GM08714 (cell line): ENCODE measurements around the gene IFITM5.
"Not testable (repeated sequence)": the region's sequence is repeated elsewhere in the genome, so short reads cannot be mapped to it uniquely, and the experiment has no call there.

Experiments
- H3K4me3 ChIP-seq: fragments of 200-500 bp; sonication (Bioruptor generic); 2 replicates; pipeline ENCODE4 v1.5.1; 2014; ENCODE audit warnings: mild to moderate bottlenecking, low read length, inconsistent platforms
- ZNF274 ChIP-seq: IDR thresholded peaks from 2 replicates; pipeline ENCODE4 v1.6.1; 2012; ENCODE audit warnings: mild to moderate bottlenecking, low read depth, low read length

The IFITM5 gene

DNA sequence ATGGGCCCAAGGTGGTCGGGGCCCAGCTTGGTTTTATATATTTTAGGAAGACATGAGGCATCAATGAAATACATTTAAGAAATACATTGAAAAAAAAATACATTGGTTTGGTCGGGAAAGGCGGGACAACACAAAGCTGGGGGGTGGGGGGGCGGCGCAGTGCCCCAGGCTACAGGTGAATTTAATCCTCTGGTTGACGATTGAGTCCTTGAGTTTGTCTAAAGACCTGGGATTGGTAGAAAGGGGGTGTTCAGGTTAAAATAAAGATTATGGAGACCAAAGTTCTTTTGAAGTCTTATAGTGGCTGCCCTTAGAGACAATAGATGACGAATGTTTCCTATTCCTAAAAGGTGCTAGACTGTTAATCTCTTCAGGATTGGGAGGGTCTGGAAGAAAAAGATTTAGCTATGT, 17.6 kb upstream of the IFITM5 start:
- TF ChIP-seq ZNF274: no peak
- H3K4me3 ChIP-seq: peak overlapping the region; percentile 90; the same call in 1 of the 2 replicates

GRCh38 chr11:316031-316701, 16.8 kb upstream of the IFITM5 start:
- peak overlapping the region; percentile 90; the same call in 1 of the 2 replicates for H3K4me3 ChIP-seq
- no peak for TF ChIP-seq ZNF274

DNA sequence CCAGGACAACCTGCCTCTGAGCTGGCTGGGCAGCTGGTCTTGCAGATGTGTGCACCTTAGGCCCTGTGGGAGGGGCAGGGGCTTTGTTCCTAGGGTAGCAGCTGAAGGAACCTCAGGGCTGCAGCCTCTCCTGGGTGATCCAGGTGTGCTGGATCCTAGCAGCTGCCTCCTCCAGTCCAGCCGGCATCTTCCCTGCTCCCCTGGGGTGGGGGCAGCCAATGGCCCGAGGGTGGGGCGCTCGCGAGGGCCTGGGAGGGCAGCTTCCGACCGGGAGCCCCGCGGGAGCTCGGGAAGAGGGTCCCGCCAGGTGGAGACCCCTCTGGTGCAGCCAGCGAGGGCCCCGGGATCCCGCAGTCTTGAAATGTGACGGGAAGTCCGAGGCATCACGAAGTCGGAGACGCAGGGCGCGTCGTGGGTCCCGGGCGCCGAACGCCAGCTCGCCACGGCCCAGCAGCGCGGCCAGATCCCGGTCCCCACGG, 16.2 kb upstream of the IFITM5 start:
- peak overlapping the region; percentile 90; the same call in 1 of the 2 replicates for H3K4me3 ChIP-seq

GRCh38 chr11:315051-315481, 15.7 kb upstream of the IFITM5 start:
- H3K4me3 ChIP-seq: peak overlapping the region; percentile 90; the same call in 1 of the 2 replicates
- TF ChIP-seq ZNF274: no peak

More for the DNA sequence above, 16.2 kb upstream of the IFITM5 start:
- TF ChIP-seq ZNF274: no peak

- peak overlapping the region; percentile 90; the same call in 1 of the 2 replicates for H3K4me3 ChIP-seq
Observed at GRCh38 chr11:314554-314875, 15.2 kb upstream of the IFITM5 start.

DNA sequence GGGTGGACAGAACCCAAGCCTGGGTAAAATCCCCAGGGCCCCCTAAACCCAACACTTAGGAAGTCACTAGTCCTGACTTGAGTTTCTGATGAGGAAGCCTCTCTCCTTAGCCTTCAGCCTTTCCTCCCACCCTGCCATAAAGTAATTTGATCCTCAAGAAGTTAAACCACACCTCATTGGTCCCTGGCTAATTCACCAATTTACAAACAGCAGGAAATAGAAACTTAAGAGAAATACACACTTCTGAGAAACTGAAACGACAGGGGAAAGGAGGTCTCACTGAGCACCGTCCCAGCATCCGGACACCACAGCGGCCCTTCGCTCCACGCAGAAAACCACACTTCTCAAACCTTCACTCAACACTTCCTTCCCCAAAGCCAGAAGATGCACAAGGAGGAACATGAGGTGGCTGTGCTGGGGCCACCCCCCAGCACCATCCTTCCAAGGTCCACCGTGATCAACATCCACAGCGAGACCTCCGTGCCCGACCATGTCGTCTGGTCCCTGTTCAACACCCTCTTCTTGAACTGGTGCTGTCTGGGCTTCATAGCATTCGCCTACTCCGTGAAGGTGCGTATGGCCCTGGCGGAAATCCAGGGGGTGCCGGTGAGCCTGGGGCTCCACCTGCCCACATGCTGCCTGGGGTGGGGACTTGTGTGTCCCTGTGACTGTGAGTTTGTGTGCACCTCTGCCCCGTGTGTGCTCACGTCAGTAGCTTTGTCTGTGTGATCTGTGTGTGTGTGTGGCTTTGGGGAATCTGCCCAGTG, 14.6 kb upstream of the IFITM5 start, which contains the start of gene IFITM1:
TSS of gene IFITM1 (plus strand) at position 254 of the 767 bp plus-strand sequence. CDS start at position 385, 131 bp downstream.
- TF ChIP-seq ZNF274: no peak
- H3K4me3 ChIP-seq: peak within 1 kb of the TSS; percentile 90; the same call in 1 of the 2 replicates

DNA sequence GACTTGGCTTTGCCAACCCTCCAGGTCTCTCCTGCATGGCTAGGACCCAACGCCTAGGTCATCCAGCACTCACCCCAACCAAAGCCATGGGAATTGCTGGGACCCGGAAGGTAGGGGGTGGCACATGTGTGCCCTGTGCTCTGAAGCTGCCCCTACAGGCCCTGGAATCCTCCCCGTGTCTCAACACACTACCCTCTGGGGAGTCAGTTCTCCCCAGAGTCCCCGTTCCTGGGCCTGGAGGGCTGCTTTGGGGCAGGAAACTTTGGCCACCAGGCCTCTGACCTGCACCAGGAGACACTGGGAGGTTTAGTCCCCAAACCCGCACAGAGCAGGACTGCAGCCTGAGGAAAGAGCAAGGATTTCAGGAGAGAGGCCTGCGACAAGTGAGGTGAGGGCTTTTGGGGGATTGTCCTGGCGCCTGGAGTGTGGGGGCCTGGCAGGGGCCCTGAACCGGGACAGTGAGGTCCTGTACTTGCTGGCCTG, 14.0 kb upstream of the IFITM5 start:
- H3K4me3 ChIP-seq: peak overlapping the region; percentile 90; the same call in 1 of the 2 replicates
- no peak for TF ChIP-seq ZNF274

DNA sequence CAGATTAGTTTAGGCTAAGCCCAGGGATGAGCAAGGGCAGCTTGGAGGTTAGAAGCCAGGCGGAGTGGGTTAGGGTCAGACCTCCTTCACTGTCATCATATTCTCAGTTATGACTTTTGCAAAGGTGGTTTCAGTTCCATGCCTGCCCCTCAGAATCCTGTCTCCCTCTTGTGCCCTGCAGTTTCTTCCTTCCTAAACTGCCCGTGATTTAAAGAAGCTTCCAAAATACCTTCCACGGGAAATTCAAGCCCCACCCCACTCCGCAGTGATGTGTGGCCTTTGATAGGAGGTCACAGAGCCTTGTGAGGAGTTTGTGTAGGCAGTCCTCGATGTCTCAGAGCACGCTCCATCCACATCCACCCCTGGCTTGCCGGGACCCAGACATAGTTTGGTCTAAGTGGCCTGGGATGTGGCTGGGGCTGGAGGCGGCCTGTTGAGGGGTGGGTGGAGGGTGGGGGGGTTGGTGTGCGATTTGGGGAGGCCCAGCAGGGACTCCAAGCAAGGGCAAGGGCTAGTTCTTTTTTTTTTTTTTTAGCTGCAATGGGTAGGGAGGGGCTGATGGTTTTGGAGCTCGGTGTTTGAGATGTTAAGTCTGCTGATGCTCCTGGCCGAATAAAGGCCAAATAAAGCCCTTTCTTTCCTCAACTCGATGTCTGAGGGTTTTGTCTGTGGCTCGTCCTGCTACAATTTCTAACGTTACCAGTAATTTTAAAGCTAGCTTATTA, 12.9 kb upstream of the IFITM5 start:
- TF ChIP-seq ZNF274: no peak

DNA sequence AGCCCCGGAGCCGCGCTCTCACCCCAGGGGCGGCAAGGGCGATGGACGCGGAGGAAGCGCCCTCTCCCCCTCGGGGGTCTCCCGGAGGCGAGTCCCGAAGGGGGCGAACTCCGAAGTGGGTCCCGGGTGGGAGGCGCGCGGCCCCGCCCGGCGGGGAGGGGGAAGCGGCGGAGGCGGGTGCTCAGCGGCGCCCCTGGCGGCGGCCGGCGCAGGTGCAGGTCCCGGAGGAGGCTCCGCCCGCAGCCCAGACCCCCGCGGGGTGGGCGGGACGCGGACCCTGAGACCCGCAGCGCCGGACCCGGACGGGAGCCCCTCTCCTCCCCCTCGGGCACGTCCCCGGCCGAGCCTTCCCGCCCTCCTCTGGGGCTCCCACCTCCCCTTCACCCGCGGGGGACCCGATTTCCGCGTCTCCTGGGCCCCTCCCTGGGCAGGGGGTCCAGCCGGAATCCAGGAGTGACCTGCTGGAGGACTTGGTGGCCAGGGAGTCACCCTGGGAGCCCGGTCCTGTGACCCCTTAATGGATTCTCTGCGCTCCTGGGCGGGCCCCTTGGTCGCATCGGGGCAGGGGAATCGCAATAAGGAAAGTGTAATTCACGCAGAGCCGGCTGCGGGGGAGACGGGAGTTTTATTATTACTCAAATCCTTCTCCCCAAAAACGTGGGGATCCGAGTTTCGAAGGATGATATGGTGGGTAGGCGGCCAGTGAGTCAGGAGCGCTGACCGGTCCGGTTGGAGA, 11.9 kb upstream of the IFITM5 start:
- H3K4me3 ChIP-seq: not testable (repeated sequence)

More for the DNA sequence above, 12.9 kb upstream of the IFITM5 start:
- H3K4me3 ChIP-seq: peak overlapping the region; percentile 0; the same call in 1 of the 2 replicates

- peak overlapping the region; percentile 37; the same call in 1 of the 2 replicates for H3K4me3 ChIP-seq
Observed at GRCh38 chr11:309979-310572, 10.8 kb upstream of the IFITM5 start.

DNA sequence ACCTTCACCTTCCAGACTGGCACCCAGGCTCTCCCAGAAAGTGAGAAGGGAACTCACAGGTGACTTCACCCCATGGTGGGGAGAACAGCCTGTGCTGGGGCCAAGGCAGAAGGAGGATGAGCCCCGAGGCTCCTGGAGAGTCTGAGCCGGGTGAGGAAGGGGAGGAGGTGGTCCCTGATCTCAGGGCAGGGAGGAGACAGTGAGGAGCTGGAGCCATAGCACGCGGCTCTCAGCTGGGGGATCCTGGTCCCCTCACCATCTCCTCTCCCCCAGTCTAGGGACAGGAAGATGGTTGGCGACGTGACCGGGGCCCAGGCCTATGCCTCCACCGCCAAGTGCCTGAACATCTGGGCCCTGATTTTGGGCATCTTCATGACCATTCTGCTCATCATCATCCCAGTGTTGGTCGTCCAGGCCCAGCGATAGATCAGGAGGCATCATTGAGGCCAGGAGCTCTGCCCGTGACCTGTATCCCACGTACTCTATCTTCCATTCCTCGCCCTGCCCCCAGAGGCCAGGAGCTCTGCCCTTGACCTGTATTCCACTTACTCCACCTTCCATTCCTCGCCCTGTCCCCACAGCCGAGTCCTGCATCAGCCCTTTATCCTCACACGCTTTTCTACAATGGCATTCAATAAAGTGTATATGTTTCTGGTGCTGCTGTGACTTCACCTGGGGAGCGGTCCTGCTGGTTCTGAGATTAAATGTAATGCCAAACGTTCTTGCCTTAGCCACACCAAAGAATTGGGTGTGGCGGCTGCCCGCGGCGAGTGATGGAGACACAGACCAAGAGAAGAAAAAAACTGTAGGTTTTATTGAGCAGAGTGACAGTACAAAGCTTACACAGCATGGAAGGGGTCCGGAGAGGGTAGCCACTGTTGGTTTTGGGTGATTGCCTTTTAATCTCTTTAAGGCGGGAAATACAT, 9.7 kb upstream of the IFITM5 start:
- H3K4me3 ChIP-seq: peak overlapping the region; percentile 54; the same call in 1 of the 2 replicates

DNA sequence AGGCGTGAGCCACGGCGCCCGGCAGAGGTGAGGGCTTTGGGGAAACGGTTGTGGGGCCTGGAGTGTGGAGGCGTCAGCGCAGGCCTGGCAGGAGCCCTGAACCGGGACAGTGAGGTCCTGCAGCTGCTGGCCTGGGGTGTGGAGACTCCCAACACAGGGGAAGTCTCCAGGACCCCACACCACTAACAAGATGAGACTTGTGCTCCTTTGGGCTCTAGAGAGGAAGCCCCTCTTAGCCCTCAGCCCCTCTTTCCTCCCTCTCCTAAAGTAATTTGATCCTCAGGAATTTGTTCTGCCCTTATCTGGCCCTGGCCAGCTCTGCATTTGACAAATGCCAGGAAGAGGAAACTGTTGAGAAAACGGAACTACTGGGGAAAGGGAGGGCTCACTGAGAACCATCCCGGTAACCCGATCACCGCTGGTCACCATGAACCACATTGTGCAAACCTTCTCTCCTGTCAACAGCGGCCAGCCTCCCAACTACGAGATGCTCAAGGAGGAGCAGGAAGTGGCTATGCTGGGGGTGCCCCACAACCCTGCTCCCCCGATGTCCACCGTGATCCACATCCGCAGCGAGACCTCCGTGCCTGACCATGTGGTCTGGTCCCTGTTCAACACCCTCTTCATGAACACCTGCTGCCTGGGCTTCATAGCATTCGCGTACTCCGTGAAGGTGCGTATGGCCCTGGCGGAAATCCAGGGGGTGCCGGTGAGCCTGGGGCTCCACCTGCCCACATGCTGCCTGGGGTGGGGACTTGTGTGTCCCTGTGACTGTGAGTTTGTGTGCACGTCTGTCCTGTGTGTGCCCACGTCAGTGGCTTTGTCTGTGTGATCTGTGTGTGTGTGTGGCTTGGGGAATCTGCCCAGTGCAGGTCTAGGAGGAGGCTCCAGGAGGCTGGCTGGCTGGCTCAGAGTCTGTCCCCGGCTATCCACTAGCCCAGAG, 8.7 kb upstream of the IFITM5 start, which contains the start of gene IFITM2:
TSS of gene IFITM2 (plus strand) at position 51 of the 943 bp plus-strand sequence. CDS start at position 428, 377 bp downstream.
- peak within 1 kb of the TSS; percentile 54; the same call in 1 of the 2 replicates for H3K4me3 ChIP-seq
